ENCODE results near the gene MXI1. TPM values are rescaled to one million over a fixed set of nuclear protein-coding genes. Genes with fewer than 3 reads are reported as not detected.

MXI1 gene
- total RNA-seq, 1 donor from 2014 or later: 27.6 TPM

- TF ChIP-seq, protein P1, sequence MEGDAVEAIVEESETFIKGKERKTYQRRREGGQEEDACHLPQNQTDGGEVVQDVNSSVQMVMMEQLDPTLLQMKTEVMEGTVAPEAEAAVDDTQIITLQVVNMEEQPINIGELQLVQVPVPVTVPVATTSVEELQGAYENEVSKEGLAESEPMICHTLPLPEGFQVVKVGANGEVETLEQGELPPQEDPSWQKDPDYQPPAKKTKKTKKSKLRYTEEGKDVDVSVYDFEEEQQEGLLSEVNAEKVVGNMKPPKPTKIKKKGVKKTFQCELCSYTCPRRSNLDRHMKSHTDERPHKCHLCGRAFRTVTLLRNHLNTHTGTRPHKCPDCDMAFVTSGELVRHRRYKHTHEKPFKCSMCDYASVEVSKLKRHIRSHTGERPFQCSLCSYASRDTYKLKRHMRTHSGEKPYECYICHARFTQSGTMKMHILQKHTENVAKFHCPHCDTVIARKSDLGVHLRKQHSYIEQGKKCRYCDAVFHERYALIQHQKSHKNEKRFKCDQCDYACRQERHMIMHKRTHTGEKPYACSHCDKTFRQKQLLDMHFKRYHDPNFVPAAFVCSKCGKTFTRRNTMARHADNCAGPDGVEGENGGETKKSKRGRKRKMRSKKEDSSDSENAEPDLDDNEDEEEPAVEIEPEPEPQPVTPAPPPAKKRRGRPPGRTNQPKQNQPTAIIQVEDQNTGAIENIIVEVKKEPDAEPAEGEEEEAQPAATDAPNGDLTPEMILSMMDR (IDR thresholded peaks at IDR 0.05; ENCODE audit: unreplicated experiment): no peak
- Mint-ChIP-seq H3K4me3 (ENCODE audit: low read depth) (no peak overlapping the region), H3K36me3 (ENCODE audit: insufficient read depth) (peaks cover 3% of the 10 kb centered on the region), H3K27me3 (no peaks in the 10 kb centered on the region), H3K27ac (no peak overlapping the region), H3K4me1 (ENCODE audit: low read depth) (peaks cover 4% of the 10 kb centered on the region), H3K9me3 (ENCODE audit: low read depth) (peaks cover 8% of the 10 kb centered on the region)
- DNase-seq (ENCODE audit: low spot score, unreplicated experiment): no peak
These were observed 128.1 kb downstream of the MXI1 start for GRCh38 chr10:110335314-110336064.

- TF ChIP-seq, protein P1 (IDR thresholded peaks at IDR 0.05; ENCODE audit: unreplicated experiment): no peak
- Mint-ChIP-seq H3K27ac (no peak overlapping the region), H3K9me3 (ENCODE audit: low read depth) (peaks cover 2% of the 10 kb centered on the region), H3K4me3 (ENCODE audit: low read depth) (no peak overlapping the region), H3K27me3 (no peaks in the 10 kb centered on the region), H3K36me3 (ENCODE audit: insufficient read depth) (no peaks in the 10 kb centered on the region), H3K4me1 (ENCODE audit: low read depth) (peaks cover 4% of the 10 kb centered on the region)
- DNase-seq (ENCODE audit: low spot score, unreplicated experiment): no peak
These were observed 128.8 kb downstream of the MXI1 start for GRCh38 chr10:110336111-110336721.

Other genes with a start within 250 kb of the MXI1 start
- gene ADD3, start 199.6 kb upstream of the MXI1 start, total RNA-seq: 111 and 117 TPM in 2 replicates
- 39.4 and 41.4 TPM in 2 replicates for gene SMNDC1, start 97.3 kb downstream of the MXI1 start, total RNA-seq

Data from progenitor cell of endocrine pancreas (in vitro differentiated cells).